HEK293 (cell line): ENCODE measurements around the gene AMIGO1.

Experiments used
- CTCF ChIA-PET: fragments of 350-600 bp; formaldehyde crosslinking; extraction: SDS; loops from one replicate; lab custom pipeline; 2021; ENCODE audit warnings: antibody characterized with exemption; lab: Yijun Ruan, JAX
- POLR2A ChIA-PET: fragments of 300-600 bp; formaldehyde crosslinking; extraction: SDS; loops from one replicate; lab custom pipeline; 2020; ENCODE audit warnings: antibody characterized with exemption, inconsistent platforms; lab: Yijun Ruan, JAX
- H3K27ac ChIP-seq: fragments of 200-500 bp; sonication (Bioruptor generic); 2 replicates; pipeline ENCODE4 v1.5.1; 2014; ENCODE audit warnings: low read depth, low read length, control low read depth, inconsistent platforms; ENCODE audit errors: extremely low read depth
- H3K36me3 ChIP-seq, 2 experiments: fragments of 200-500 bp in 1 of 2; sonication (Bioruptor generic) in 1 of 2; 1 replicate in 1 of 2; 2 replicates in 1 of 2; pipeline ENCODE4 v1.5.1; 2014 to 2017; ENCODE audit warnings: inconsistent platforms in 2 of 2, low read length in 2 of 2; ENCODE audit not compliant: control insufficient read depth in 2 of 2, insufficient read depth in 1 of 2
- H3K4me1 ChIP-seq: fragments of 200-500 bp; sonication (Bioruptor generic); 2 replicates; pipeline ENCODE4 v1.5.1; 2014; ENCODE audit warnings: mild to moderate bottlenecking, low read length, inconsistent platforms; ENCODE audit not compliant: control insufficient read depth, insufficient read depth
- H3K4me3 ChIP-seq: 2 replicates; pipeline ENCODE4 v1.5.1; 2011; ENCODE audit warnings: low read depth, mild to moderate bottlenecking, control low read depth, low read length, moderate library complexity
- H3K9me3 ChIP-seq: fragments of 200-500 bp; sonication (Bioruptor generic); 2 replicates; pipeline ENCODE4 v1.5.1; 2014; ENCODE audit warnings: low read depth, low read length, inconsistent platforms; ENCODE audit not compliant: control insufficient read depth, insufficient read depth
- KLF10 ChIP-seq: fragments of 450-650 bp; IDR thresholded peaks from 2 replicates; pipeline ENCODE4 v1.5.1; 2018; ENCODE audit warnings: missing biosample characterization, mild to moderate bottlenecking, missing genetic modification characterization
- KLF9 ChIP-seq: fragments of 450-650 bp; formaldehyde crosslinking; IDR thresholded peaks from 2 replicates; pipeline ENCODE4 v1.5.1; 2016; ENCODE audit warnings: missing biosample characterization, missing genetic modification characterization, low read depth
- MYNN ChIP-seq: fragments of 450-650 bp; formaldehyde crosslinking; IDR thresholded peaks from 2 replicates; pipeline ENCODE4 v1.5.1; 2016; ENCODE audit warnings: missing biosample characterization, missing genetic modification characterization, borderline replicate concordance
- OSR2 ChIP-seq: fragments of 450-650 bp; formaldehyde crosslinking; IDR thresholded peaks from 2 replicates; pipeline ENCODE4 v1.5.1; 2016; ENCODE audit warnings: missing biosample characterization, missing genetic modification characterization
- SP2 ChIP-seq: fragments of 450-650 bp; formaldehyde crosslinking; IDR thresholded peaks from 2 replicates; pipeline ENCODE4 v1.5.1; 2016; ENCODE audit warnings: missing biosample characterization, missing genetic modification characterization
- SP7 ChIP-seq: fragments of 450-650 bp; formaldehyde crosslinking; IDR thresholded peaks from 2 replicates; pipeline ENCODE4 v1.5.1; 2016; ENCODE audit warnings: missing biosample characterization, missing genetic modification characterization
- ZBTB48 ChIP-seq: fragments of 450-650 bp; formaldehyde crosslinking; IDR thresholded peaks from 2 replicates; pipeline ENCODE4 v1.5.1; 2016; ENCODE audit warnings: missing biosample characterization, missing genetic modification characterization
- ZEB2 ChIP-seq: fragments of 450-650 bp; formaldehyde crosslinking; IDR thresholded peaks from 2 replicates; pipeline ENCODE4 v1.5.1; 2016; ENCODE audit warnings: missing biosample characterization, missing genetic modification characterization
- ZNF112 ChIP-seq: fragments of 450-650 bp; formaldehyde crosslinking; IDR thresholded peaks from 2 replicates; pipeline ENCODE4 v1.5.0; 2017; ENCODE audit warnings: missing biosample characterization, missing genetic modification characterization
- ZNF121 ChIP-seq: fragments of 450-650 bp; formaldehyde crosslinking; IDR thresholded peaks from 2 replicates; pipeline ENCODE4 v1.5.1; 2016; ENCODE audit warnings: missing biosample characterization, missing genetic modification characterization
- ZNF24 ChIP-seq: fragments of 450-650 bp; formaldehyde crosslinking; IDR thresholded peaks from 2 replicates; pipeline ENCODE4 v1.5.1; 2016; ENCODE audit warnings: missing biosample characterization, missing genetic modification characterization
- ZNF335 ChIP-seq: fragments of 450-650 bp; formaldehyde crosslinking; conservative IDR thresholded peaks from 2 replicates; pipeline ENCODE4 v1.5.1; 2016; ENCODE audit warnings: missing biosample characterization, missing genetic modification characterization
- ZNF341 ChIP-seq: fragments of 450-650 bp; formaldehyde crosslinking; IDR thresholded peaks from 2 replicates; pipeline ENCODE4; 2016; ENCODE audit warnings: low read depth, missing biosample characterization, missing genetic modification characterization
- ZNF366 ChIP-seq: fragments of 450-650 bp; formaldehyde crosslinking; conservative IDR thresholded peaks from 2 replicates; pipeline ENCODE4 v1.5.1; 2016; ENCODE audit warnings: missing biosample characterization, missing genetic modification characterization
- ZNF610 ChIP-seq: fragments of 450-650 bp; formaldehyde crosslinking; IDR thresholded peaks from 2 replicates; pipeline ENCODE4 v1.5.1; 2016; ENCODE audit warnings: missing biosample characterization, missing genetic modification characterization, borderline replicate concordance
- ZNF76 ChIP-seq: fragments of 450-650 bp; formaldehyde crosslinking; IDR thresholded peaks from 2 replicates; pipeline ENCODE4; 2016; ENCODE audit warnings: low read depth, missing biosample characterization, missing genetic modification characterization, borderline replicate concordance
- TF ChIP-seq, protein P1 (sequence below): fragments of 450-650 bp; formaldehyde crosslinking; IDR thresholded peaks from 2 replicates; pipeline ENCODE4 v1.5.1; 2016; ENCODE audit warnings: missing biosample characterization, missing genetic modification characterization
- TF ChIP-seq, protein P2 (sequence below): fragments of 450-650 bp; formaldehyde crosslinking; conservative IDR thresholded peaks from 2 replicates; pipeline ENCODE4 v1.5.1; 2016; ENCODE audit warnings: low read depth, missing biosample characterization, missing genetic modification characterization
- TF ChIP-seq, protein P3 (sequence below): fragments of 450-650 bp; formaldehyde crosslinking; optimal IDR thresholded peaks from 2 replicates; pipeline ENCODE3; 2016; ENCODE audit warnings: missing biosample characterization, mild to moderate bottlenecking, missing genetic modification characterization

The AMIGO1 gene, protein sequence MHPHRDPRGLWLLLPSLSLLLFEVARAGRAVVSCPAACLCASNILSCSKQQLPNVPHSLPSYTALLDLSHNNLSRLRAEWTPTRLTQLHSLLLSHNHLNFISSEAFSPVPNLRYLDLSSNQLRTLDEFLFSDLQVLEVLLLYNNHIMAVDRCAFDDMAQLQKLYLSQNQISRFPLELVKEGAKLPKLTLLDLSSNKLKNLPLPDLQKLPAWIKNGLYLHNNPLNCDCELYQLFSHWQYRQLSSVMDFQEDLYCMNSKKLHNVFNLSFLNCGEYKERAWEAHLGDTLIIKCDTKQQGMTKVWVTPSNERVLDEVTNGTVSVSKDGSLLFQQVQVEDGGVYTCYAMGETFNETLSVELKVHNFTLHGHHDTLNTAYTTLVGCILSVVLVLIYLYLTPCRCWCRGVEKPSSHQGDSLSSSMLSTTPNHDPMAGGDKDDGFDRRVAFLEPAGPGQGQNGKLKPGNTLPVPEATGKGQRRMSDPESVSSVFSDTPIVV

DNA sequence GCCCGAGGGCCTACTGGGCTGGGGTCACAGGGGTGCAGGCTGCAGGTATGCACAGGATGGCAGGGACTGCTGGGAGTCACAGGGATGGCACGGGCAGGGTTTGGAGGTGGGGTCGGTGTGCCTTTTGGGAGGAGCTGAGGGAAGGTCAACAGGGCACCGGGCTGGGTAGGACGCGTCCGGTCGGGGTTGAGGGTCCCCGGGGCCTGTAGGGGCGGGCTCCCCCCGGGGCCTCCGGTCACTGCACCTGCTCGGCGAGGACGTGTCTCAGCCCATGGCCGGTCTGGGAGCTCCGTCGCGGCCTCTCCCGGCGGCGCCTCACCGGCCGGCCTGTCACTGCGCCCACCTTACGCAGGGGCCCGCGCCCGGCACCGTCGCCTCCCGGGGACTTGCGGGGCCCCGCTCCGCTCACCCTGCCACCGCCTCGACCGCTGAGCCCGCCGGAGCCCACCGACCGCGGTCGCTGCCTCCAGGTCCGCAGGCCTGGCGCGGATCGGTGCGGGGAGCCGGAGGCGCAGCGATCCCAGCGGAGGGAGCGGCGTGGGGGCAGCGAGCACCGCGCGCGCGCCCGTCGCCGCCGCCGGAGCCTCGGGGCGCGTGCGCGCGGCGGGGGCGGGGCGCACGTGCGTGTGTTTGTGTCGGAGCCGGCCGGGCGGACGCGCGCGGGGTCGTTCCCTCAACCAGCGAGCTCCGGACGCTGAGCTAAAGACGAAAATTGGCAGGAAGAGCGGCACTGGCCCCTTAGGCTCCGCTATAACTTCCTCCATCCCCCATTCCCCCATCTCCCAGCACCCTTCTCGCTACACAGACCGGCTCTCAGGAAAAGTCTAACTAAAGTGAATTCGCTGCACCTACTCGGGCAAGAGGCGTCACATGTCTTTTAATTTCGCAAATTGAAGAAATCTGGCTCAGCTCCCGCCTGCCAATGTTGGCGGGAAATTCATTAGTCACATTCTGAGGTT is at the start of gene AMIGO1:
TSS of gene AMIGO1 (minus strand) at position 552 of the 959 bp plus-strand sequence. CDS start 815 bp downstream, outside the sequence.
- TF ChIP-seq ZNF121 (tag by site-specific recombination), result no peak
- no peak for TF ChIP-seq ZNF112 (tag by site-specific recombination)
- peak; percentile 24; the same call in 1 of the 2 replicates for TF ChIP-seq SP7
- TF ChIP-seq ZNF335 (tag by site-specific recombination), result peak; percentile 71
- TF ChIP-seq, protein P1, sequence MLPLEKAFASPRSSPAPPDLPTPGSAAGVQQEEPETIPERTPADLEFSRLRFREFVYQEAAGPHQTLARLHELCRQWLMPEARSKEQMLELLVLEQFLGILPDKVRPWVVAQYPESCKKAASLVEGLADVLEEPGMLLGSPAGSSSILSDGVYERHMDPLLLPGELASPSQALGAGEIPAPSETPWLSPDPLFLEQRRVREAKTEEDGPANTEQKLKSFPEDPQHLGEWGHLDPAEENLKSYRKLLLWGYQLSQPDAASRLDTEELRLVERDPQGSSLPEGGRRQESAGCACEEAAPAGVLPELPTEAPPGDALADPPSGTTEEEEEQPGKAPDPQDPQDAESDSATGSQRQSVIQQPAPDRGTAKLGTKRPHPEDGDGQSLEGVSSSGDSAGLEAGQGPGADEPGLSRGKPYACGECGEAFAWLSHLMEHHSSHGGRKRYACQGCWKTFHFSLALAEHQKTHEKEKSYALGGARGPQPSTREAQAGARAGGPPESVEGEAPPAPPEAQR (tag by site-specific recombination), result no peak
- 0 out of 2 replicates have a peak, but pooled peaks have one; percentile 19 for TF ChIP-seq ZEB2
- TF ChIP-seq MYNN (tag by site-specific recombination), result 0 out of 2 replicates have a peak, but pooled peaks have one; percentile 35
- peak; percentile 48; the same call in 1 of the 2 replicates for TF ChIP-seq ZNF76
- peak; percentile 59; the same call in 1 of the 2 replicates for TF ChIP-seq ZNF366
- TF ChIP-seq, protein P2, sequence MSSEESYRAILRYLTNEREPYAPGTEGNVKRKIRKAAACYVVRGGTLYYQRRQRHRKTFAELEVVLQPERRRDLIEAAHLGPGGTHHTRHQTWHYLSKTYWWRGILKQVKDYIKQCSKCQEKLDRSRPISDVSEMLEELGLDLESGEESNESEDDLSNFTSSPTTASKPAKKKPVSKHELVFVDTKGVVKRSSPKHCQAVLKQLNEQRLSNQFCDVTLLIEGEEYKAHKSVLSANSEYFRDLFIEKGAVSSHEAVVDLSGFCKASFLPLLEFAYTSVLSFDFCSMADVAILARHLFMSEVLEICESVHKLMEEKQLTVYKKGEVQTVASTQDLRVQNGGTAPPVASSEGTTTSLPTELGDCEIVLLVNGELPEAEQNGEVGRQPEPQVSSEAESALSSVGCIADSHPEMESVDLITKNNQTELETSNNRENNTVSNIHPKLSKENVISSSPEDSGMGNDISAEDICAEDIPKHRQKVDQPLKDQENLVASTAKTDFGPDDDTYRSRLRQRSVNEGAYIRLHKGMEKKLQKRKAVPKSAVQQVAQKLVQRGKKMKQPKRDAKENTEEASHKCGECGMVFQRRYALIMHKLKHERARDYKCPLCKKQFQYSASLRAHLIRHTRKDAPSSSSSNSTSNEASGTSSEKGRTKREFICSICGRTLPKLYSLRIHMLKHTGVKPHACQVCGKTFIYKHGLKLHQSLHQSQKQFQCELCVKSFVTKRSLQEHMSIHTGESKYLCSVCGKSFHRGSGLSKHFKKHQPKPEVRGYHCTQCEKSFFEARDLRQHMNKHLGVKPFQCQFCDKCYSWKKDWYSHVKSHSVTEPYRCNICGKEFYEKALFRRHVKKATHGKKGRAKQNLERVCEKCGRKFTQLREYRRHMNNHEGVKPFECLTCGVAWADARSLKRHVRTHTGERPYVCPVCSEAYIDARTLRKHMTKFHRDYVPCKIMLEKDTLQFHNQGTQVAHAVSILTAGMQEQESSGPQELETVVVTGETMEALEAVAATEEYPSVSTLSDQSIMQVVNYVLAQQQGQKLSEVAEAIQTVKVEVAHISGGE (tag by site-specific recombination), result 0 out of 2 replicates have a peak, but pooled peaks have one; percentile 1
- no peak for TF ChIP-seq OSR2 (tag by site-specific recombination)
- TF ChIP-seq ZBTB48 (tag by site-specific recombination), result peak; percentile 56
- peak; percentile 49; the same call in 1 of the 2 replicates for TF ChIP-seq ZNF24 (tag by site-specific recombination)
- TF ChIP-seq KLF9 (tag by site-specific recombination), result peak; percentile 55; the same call in 1 of the 2 replicates
- 0 out of 2 replicates have a peak, but pooled peaks have one; percentile 8 for TF ChIP-seq SP2
- TF ChIP-seq ZNF341 (tag by site-specific recombination), result 0 out of 2 replicates have a peak, but pooled peaks have one; percentile 42
- no peak for TF ChIP-seq ZNF610 (tag by site-specific recombination)
- TF ChIP-seq, protein P3, sequence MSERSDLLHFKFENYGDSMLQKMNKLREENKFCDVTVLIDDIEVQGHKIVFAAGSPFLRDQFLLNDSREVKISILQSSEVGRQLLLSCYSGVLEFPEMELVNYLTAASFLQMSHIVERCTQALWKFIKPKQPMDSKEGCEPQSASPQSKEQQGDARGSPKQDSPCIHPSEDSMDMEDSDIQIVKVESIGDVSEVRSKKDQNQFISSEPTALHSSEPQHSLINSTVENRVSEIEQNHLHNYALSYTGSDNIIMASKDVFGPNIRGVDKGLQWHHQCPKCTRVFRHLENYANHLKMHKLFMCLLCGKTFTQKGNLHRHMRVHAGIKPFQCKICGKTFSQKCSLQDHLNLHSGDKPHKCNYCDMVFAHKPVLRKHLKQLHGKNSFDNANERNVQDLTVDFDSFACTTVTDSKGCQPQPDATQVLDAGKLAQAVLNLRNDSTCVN (tag by site-specific recombination), result peak; percentile 72
- 0 out of 2 replicates have a peak, but pooled peaks have one; percentile 25 for TF ChIP-seq KLF10
- TF ChIP-seq, all 188 proteins: peak for 14
- CTCF ChIA-PET, result interaction anchor here (1.1 to 36.3 kb wide), 3 partner anchors 15 to 36 kb away, joined by 3 to 1152 read pairs (median 303); partner anchors contain the start of genes CYB561D1 and GPR61
- Histone ChIP-seq H3K36me3 (no peaks in the 10 kb centered on the region), H3K4me3 (peak within 1 kb of the TSS; percentile 52), H3K9me3 (no peaks in the 10 kb centered on the region), H3K4me1 (no peaks in the 10 kb centered on the region), H3K27ac (peak within 1 kb of the TSS; percentile 37; the same call in 1 of the 2 replicates)
- POLR2A ChIA-PET, result interaction anchor here (1.4 to 1.7 kb wide), 2 partner anchors 12 to 39 kb away, joined by 5 to 7 read pairs; partner anchors contain the start of gene GNAI3
